HUES64 (cell line): ENCODE measurements around the gene RAB44.

Source experiments
- H3K27ac ChIP-seq: 2 replicates; pipeline ENCODE4 v1.7.0; 2013; ENCODE audit warnings: low read depth, low read length, inconsistent platforms
- H3K27me3 ChIP-seq: 2 replicates; pipeline ENCODE4 v1.6.1; 2013; ENCODE audit warnings: mild to moderate bottlenecking, low read length; ENCODE audit not compliant: insufficient read depth
- H3K36me3 ChIP-seq: 2 replicates; pipeline ENCODE4 v1.6.1; 2013; ENCODE audit warnings: mild to moderate bottlenecking, low read length; ENCODE audit not compliant: insufficient read depth
- H3K4me1 ChIP-seq: 2 replicates; pipeline ENCODE4 v1.6.1; 2013; ENCODE audit warnings: mild to moderate bottlenecking, low read length, moderate library complexity; ENCODE audit not compliant: insufficient read depth
- H3K4me3 ChIP-seq: 2 replicates; pipeline ENCODE4 v1.5.1; 2013; ENCODE audit warnings: mild to moderate bottlenecking, low read length, moderate library complexity
- H3K9ac ChIP-seq: 2 replicates; pipeline ENCODE4 v1.6.1; 2013; ENCODE audit warnings: mild to moderate bottlenecking, low read depth, low read length
- H3K9me3 ChIP-seq: 2 replicates; pipeline ENCODE4 v1.6.1; 2013; ENCODE audit warnings: low read depth, low read length; ENCODE audit not compliant: insufficient read depth
- WGBS: fragments of 150-250, 120-280 bp; methylation state at CpG from one replicate; pipeline ENCODE4 v1.1.7; 2013; ENCODE audit warnings: missing lambda C conversion rate; 5-methylcytosine and 5-hydroxymethylcytosine counted together

Gene RAB44

DNA sequence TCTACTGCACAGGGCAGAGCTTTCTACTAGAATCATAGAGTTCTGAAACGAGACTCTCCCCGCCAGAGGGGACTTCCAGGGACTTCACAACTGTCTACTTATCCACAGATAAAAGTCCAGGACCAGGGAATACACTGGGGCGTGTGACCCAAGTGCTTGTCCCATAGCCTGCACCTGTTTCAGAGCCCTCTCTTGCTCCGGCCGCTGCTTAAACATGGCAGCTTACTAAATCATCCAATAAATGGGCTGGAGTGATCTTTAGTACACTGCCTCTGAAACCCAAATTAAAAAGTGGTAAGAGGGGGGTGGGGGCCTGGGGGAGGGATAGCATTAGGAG lies 8.9 kb upstream of the RAB44 start:
- Histone ChIP-seq H3K9me3 (no peaks in the 10 kb centered on the region), H3K27ac (no peak overlapping the region), H3K9ac (no peak overlapping the region), H3K36me3 (peaks cover 34% of the 10 kb centered on the region), H3K4me1 (no peaks in the 10 kb centered on the region), H3K4me3 (no peak overlapping the region), H3K27me3 (no peaks in the 10 kb centered on the region)
- 95% methylated on average over 5 of the region's 5 CpGs for WGBS

DNA sequence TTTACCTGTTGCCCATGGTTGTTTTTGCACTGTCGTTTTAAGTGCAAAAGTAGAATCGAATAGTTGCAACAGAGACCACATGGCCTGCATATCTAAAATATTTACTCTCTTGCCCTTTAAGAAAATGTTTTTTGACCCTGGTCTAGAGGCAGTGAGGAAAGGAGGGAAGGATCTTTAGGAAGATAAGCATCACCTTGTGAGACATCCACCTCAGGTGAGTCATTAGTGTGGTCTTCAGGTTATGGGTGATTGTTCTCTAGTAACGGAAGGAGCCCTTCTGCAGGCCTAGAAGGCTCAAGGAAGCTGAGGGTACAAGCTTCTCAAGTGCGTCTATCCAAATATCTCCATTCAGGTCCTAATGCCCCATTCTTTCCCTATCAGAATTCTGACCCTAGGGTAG lies 6.6 kb upstream of the RAB44 start:
- Histone ChIP-seq H3K36me3 (peaks cover 12% of the 10 kb centered on the region), H3K27ac (no peak overlapping the region), H3K4me3 (no peak overlapping the region), H3K4me1 (no peaks in the 10 kb centered on the region), H3K9me3 (no peaks in the 10 kb centered on the region), H3K9ac (no peak overlapping the region), H3K27me3 (no peaks in the 10 kb centered on the region)
- 93% methylated on average over 4 of the region's 4 CpGs for WGBS

DNA sequence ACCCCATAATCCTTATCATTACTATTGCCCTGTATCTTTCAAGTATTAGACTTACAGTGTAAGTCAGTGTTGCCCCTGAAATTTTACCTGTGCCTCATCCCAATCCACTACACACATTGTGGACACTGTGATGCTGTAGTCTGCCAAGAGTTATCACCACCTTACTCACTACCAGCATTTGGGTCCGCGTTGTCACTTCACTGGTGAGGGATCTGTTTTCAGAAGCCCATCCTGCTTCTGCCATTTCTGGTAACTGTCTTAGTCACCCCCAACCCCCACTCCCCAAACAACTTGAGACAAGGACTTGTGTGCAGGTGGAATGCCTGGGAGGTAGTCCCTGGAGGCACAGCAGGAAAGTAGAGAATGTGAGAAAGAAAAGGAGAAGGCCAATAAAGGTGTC lies 6.0 kb upstream of the RAB44 start:
- Histone ChIP-seq H3K27ac (no peak overlapping the region), H3K27me3 (no peaks in the 10 kb centered on the region), H3K4me1 (no peaks in the 10 kb centered on the region), H3K4me3 (no peak overlapping the region), H3K9ac (no peak overlapping the region), H3K36me3 (peaks cover 6% of the 10 kb centered on the region), H3K9me3 (no peaks in the 10 kb centered on the region)
- WGBS = 87% methylated on average over 2 of the region's 2 CpGs

DNA sequence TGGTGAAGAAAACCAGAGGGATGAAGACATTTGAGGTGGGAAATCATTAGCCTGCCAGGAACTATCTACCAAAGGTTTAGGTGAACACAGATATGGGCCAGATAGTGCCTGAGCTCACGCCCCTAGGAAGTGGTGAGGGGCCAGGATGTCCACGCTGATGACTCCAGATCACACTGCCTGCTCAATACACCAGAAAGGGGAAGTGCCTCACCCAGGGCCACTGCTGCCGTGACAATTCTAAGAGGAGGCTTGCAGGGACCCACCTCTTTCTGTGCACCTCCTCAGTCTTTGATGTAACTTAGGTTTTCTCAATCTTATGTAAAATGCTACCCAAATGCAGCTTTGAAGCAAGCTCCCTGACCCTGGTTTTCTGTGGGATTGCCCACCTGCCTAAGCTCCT lies 5.4 kb upstream of the RAB44 start:
- Histone ChIP-seq H3K27me3 (no peaks in the 10 kb centered on the region), H3K36me3 (no peaks in the 10 kb centered on the region; the same call in 1 of the 2 replicates), H3K9ac (no peak overlapping the region), H3K27ac (no peak overlapping the region), H3K4me1 (no peaks in the 10 kb centered on the region), H3K9me3 (no peaks in the 10 kb centered on the region), H3K4me3 (no peak overlapping the region)
- 85% methylated on average over 3 of the region's 3 CpGs for WGBS

GRCh38 chr6:36692861-36693702 lies 4.5 kb upstream of the RAB44 start:
- Histone ChIP-seq H3K4me1 (no peaks in the 10 kb centered on the region), H3K9ac (no peak overlapping the region), H3K4me3 (no peak overlapping the region), H3K36me3 (no peaks in the 10 kb centered on the region), H3K27ac (no peak overlapping the region), H3K27me3 (no peaks in the 10 kb centered on the region), H3K9me3 (no peaks in the 10 kb centered on the region)
- WGBS = 90% methylated on average over 27 of the region's 27 CpGs

DNA sequence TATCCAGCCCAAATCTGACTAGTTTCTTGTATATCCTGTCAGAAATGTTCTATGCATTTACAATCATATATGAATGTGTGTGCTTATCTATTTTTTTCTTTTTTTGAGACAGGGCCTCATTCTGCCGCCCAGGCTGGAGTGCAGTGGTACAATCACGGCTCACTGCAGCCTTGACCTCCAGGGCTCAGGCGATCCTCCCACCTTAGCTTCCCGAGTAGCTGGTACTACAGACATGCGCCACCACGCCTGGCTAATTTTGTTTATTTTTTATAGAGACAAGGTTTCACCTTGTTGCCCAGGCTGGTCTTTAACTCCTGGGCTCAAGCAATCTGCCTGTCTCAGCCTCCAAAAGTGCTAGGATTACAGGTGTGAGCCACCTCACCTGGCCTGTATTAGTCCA lies 3.0 kb upstream of the RAB44 start:
- WGBS = 91% methylated on average over 6 of the region's 6 CpGs
- H3K27me3 ChIP-seq = no peaks in the 10 kb centered on the region

GRCh38 chr6:36695414-36695813 lies 2.2 kb upstream of the RAB44 start:
- Histone ChIP-seq H3K4me1 (no peaks in the 10 kb centered on the region), H3K27me3 (no peaks in the 10 kb centered on the region), H3K27ac (no peak overlapping the region), H3K4me3 (no peak overlapping the region), H3K9ac (no peak overlapping the region), H3K9me3 (no peaks in the 10 kb centered on the region), H3K36me3 (no peaks in the 10 kb centered on the region)
- 93% methylated on average over 2 of the region's 2 CpGs for WGBS

More for the DNA sequence above, 3.0 kb upstream of the RAB44 start:
- Histone ChIP-seq H3K9me3 (no peaks in the 10 kb centered on the region), H3K27ac (no peak overlapping the region), H3K4me1 (no peaks in the 10 kb centered on the region), H3K4me3 (no peak overlapping the region), H3K9ac (no peak overlapping the region), H3K36me3 (no peaks in the 10 kb centered on the region)

GRCh38 chr6:36698196-36698595 lies 570 bp downstream of the RAB44 start:
- H3K27ac ChIP-seq = no peak overlapping the region
- no peaks in the 10 kb centered on the region for H3K4me1 ChIP-seq
- no peaks in the 10 kb centered on the region for H3K9me3 ChIP-seq
- H3K4me3 ChIP-seq = no peak overlapping the region
- H3K36me3 ChIP-seq = no peaks in the 10 kb centered on the region
- no peak overlapping the region for H3K9ac ChIP-seq
- 91% methylated on average over 6 of the region's 6 CpGs for WGBS
- no peaks in the 10 kb centered on the region for H3K27me3 ChIP-seq

DNA sequence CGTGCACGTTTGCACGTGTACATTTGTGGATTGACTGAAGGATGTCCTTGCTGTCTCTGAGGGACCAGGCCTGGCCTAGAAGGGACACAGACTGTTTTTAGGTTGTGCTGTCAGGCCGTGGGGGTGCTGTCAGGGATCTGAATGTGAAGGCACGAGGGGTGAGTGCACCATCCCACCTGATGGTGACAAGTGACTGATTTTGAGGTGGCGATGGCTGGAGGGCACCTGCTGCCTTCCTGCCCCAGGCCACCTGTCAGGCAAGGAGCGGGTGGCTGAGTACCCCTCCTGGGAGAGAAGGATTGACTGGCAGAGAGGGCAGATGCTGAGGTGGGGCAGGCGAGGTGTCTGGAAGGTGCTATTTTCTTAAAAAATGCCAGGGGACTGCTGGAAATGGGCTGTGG lies 1.2 kb downstream of the RAB44 start:
- Histone ChIP-seq H3K27me3 (no peaks in the 10 kb centered on the region), H3K4me1 (no peaks in the 10 kb centered on the region), H3K4me3 (no peak overlapping the region), H3K9me3 (no peaks in the 10 kb centered on the region), H3K27ac (no peak overlapping the region), H3K9ac (no peak overlapping the region), H3K36me3 (no peaks in the 10 kb centered on the region)
- WGBS = 87% methylated on average over 8 of the region's 8 CpGs

DNA sequence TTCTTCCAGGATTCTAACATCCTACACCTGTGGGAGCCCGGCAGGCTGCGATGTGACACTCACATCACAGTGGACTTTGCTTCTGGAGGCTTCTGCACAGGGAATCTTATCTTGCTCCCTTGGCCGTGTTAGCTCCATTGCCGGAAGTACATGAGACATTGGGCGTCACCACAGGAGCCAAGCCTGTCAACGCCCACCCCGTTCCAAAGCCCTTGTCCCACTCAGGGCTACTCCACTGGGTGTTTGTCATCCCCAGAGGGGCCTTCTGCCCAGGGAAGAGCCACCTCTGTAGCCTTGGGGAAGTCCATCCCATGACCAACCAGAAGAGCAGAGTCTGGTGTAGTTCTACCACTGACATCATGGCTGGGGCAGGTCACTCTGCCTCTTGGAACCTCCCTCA lies 1.7 kb downstream of the RAB44 start:
- 95% methylated on average over 7 of the region's 7 CpGs for WGBS
- H3K9me3 ChIP-seq = no peaks in the 10 kb centered on the region

GRCh38 chr6:36700071-36700812 lies 2.6 kb downstream of the RAB44 start:
- Histone ChIP-seq H3K36me3 (no peaks in the 10 kb centered on the region), H3K9me3 (no peaks in the 10 kb centered on the region), H3K4me1 (no peaks in the 10 kb centered on the region), H3K4me3 (no peak overlapping the region), H3K9ac (no peak overlapping the region), H3K27ac (no peak overlapping the region), H3K27me3 (no peaks in the 10 kb centered on the region)
- 87% methylated on average over 6 of the region's 7 CpGs for WGBS

More for the DNA sequence above, 1.7 kb downstream of the RAB44 start:
- Histone ChIP-seq H3K36me3 (no peaks in the 10 kb centered on the region), H3K9ac (no peak overlapping the region), H3K27ac (no peak overlapping the region), H3K4me3 (no peak overlapping the region), H3K27me3 (no peaks in the 10 kb centered on the region), H3K4me1 (no peaks in the 10 kb centered on the region)
